Mesenchymal stem cell (in vitro differentiated cells and primary cell): ENCODE data around the gene SCYL2.

Source experiments
- DNase-seq: peaks from one replicate; pipeline ENCODE4 v3.0.0-alpha.2; 2013
- H2AFZ ChIP-seq: one replicate; pipeline ENCODE4 v1.6.1; 2013; ENCODE audit warnings: low read depth, mild to moderate bottlenecking, control low read depth, inconsistent platforms, low read length, moderate library complexity
- H2AK5ac ChIP-seq: 2 replicates; pipeline ENCODE4 v1.6.1; 2013; ENCODE audit warnings: low read length, moderate library complexity, mild to moderate bottlenecking, inconsistent platforms; ENCODE audit not compliant: severe bottlenecking
- H2BK120ac ChIP-seq: one replicate; pipeline ENCODE4 v1.6.1; 2013; ENCODE audit warnings: low read depth, mild to moderate bottlenecking, inconsistent platforms, low read length, moderate library complexity
- H2BK12ac ChIP-seq, 2 experiments: one replicate each; pipeline ENCODE4 v1.6.1; 2013; ENCODE audit warnings: inconsistent platforms in 2 of 2, low read length in 2 of 2, mild to moderate bottlenecking in 2 of 2, moderate library complexity in 2 of 2, control low read depth in 1 of 2
- H2BK15ac ChIP-seq: one replicate; pipeline ENCODE4 v1.6.1; 2013; ENCODE audit warnings: mild to moderate bottlenecking, low read depth, inconsistent platforms; ENCODE audit not compliant: poor library complexity, severe bottlenecking
- H2BK5ac ChIP-seq: 2 replicates; pipeline ENCODE4 v1.6.1; 2013; ENCODE audit warnings: low read depth, mild to moderate bottlenecking, low read length, control low read depth, inconsistent platforms; ENCODE audit not compliant: poor library complexity, severe bottlenecking
- H3K14ac ChIP-seq, 2 experiments: one replicate each; pipeline ENCODE4 v1.6.1; 2013; ENCODE audit warnings: inconsistent platforms in 2 of 2, low read length in 2 of 2, control low read depth in 1 of 2, mild to moderate bottlenecking in 1 of 2, moderate library complexity in 1 of 2
- H3K18ac ChIP-seq, 2 experiments: one replicate each; pipeline ENCODE4 v1.6.1; 2013; ENCODE audit warnings: inconsistent platforms in 2 of 2, low read length in 2 of 2, control low read depth in 1 of 2, low read depth in 1 of 2, mild to moderate bottlenecking in 1 of 2
- H3K23ac ChIP-seq, 2 experiments: one replicate each; pipeline ENCODE4 v1.6.1; 2013; ENCODE audit warnings: inconsistent platforms in 2 of 2, low read length in 2 of 2, mild to moderate bottlenecking in 2 of 2, moderate library complexity in 2 of 2, control low read depth in 1 of 2
- H3K27ac ChIP-seq: 2 replicates; pipeline ENCODE4 v1.5.1; 2013; ENCODE audit warnings: mild to moderate bottlenecking, moderate library complexity, low read length, control low read depth, inconsistent platforms; ENCODE audit not compliant: poor library complexity, severe bottlenecking
- H3K27me3 ChIP-seq, 2 experiments: 2 replicates each; pipeline versions ENCODE4 v1.6.1 to v1.7.0; 2013; ENCODE audit warnings: low read length in 2 of 2, mild to moderate bottlenecking in 2 of 2, moderate library complexity in 2 of 2, control low read depth in 1 of 2, inconsistent platforms in 1 of 2; ENCODE audit not compliant: control insufficient read depth in 1 of 2, insufficient read depth in 1 of 2
- H3K36me3 ChIP-seq, 2 experiments: 2 replicates each; pipeline versions ENCODE4 v1.6.1 to v1.7.0; 2013; ENCODE audit warnings: low read length in 2 of 2, control low read depth in 1 of 2, inconsistent platforms in 1 of 2, low read depth in 1 of 2, mild to moderate bottlenecking in 1 of 2; ENCODE audit not compliant: insufficient read depth in 2 of 2, control insufficient read depth in 1 of 2
- H3K4ac ChIP-seq, 2 experiments: one replicate each; pipeline ENCODE4 v1.6.1; 2013; ENCODE audit warnings: inconsistent platforms in 2 of 2, low read length in 2 of 2, mild to moderate bottlenecking in 2 of 2, moderate library complexity in 2 of 2, control low read depth in 1 of 2, low read depth in 1 of 2
- H3K4me1 ChIP-seq: 2 replicates; pipeline ENCODE4 v1.6.1; 2013; ENCODE audit warnings: low read depth, low read length, control low read depth; ENCODE audit not compliant: control insufficient read depth, insufficient read depth
- H3K4me2 ChIP-seq: 2 replicates; pipeline ENCODE4 v1.6.1; 2013; ENCODE audit warnings: low read length, mild to moderate bottlenecking, inconsistent platforms; ENCODE audit not compliant: poor library complexity, severe bottlenecking
- H3K4me3 ChIP-seq, 2 experiments: 2 replicates each; pipeline versions ENCODE4 v1.5.1 to v1.7.0; 2013; ENCODE audit warnings: low read length in 2 of 2, mild to moderate bottlenecking in 2 of 2, control low read depth in 1 of 2, low read depth in 1 of 2; ENCODE audit not compliant: insufficient read depth in 1 of 2
- H3K79me1 ChIP-seq: replicated peaks from 2 replicates; pipeline ENCODE4 v1.6.1; 2013; ENCODE audit warnings: mild to moderate bottlenecking, control low read depth, low read length, inconsistent platforms; ENCODE audit not compliant: poor library complexity, severe bottlenecking
- H3K9ac ChIP-seq: 2 replicates; pipeline ENCODE4 v1.7.0; 2013; ENCODE audit warnings: mild to moderate bottlenecking, low read length, moderate library complexity
- H3K9me3 ChIP-seq: 2 replicates; pipeline ENCODE4 v1.7.0; 2013; ENCODE audit warnings: mild to moderate bottlenecking, low read length; ENCODE audit not compliant: control insufficient read depth
- H4K8ac ChIP-seq: one replicate; pipeline ENCODE4 v1.6.1; 2013; ENCODE audit warnings: inconsistent platforms, mild to moderate bottlenecking, low read length, moderate library complexity
- H4K91ac ChIP-seq: one replicate; pipeline ENCODE4 v1.6.1; 2013; ENCODE audit warnings: mild to moderate bottlenecking, low read length, inconsistent platforms
- WGBS: methylation state at CpG from one replicate; pipeline ENCODE4 v1.1.7; 2013; ENCODE audit warnings: mixed read lengths; 5-methylcytosine and 5-hydroxymethylcytosine counted together

Gene SCYL2

GRCh38 chr12:100356644-100357223 is 89.8 kb downstream of the SCYL2 start, which contains the start of gene SLC17A8:
Gene SLC17A8 (plus strand): TSS chr12:100357074. CDS start chr12:100357392, 318 bp downstream.
- DNase-seq: no peak
- Histone ChIP-seq H2BK15ac (no peak within 1 kb of the TSS), H3K4me1 (no peaks in the 10 kb centered on the region), H4K91ac (no peak within 1 kb of the TSS), H2AFZ (no peak within 1 kb of the TSS), H4K8ac (no peak within 1 kb of the TSS), H3K4ac (no peak within 1 kb of the TSS), H3K23ac (no peak within 1 kb of the TSS), H3K9me3 (no peaks in the 10 kb centered on the region), H2BK120ac (no peak within 1 kb of the TSS), H2BK12ac (no peak within 1 kb of the TSS), H3K36me3 (no peaks in the 10 kb centered on the region), H3K4me3 (no peak within 1 kb of the TSS), H3K27me3 (peaks cover 22 to 43% of the 10 kb centered on the region in 2 experiments), H3K27ac (no peak within 1 kb of the TSS), H3K79me1 (no peaks in the 10 kb centered on the region), H3K14ac (no peak within 1 kb of the TSS), H3K4me2 (no peak within 1 kb of the TSS), H2AK5ac (no peak within 1 kb of the TSS), H2BK5ac (no peak within 1 kb of the TSS), H3K18ac (no peak within 1 kb of the TSS), H3K9ac (no peak within 1 kb of the TSS)
- 31% methylated on average over 13 of the region's 13 CpGs for WGBS

GRCh38 chr12:100359248-100359647 is 92.3 kb downstream of the SCYL2 start:
- Histone ChIP-seq H3K27ac (no peak overlapping the region), H3K36me3 (no peaks in the 10 kb centered on the region), H2BK15ac (no peak overlapping the region)

GRCh38 chr12:100359822-100360221 is 92.8 kb downstream of the SCYL2 start:
- no peaks in the 10 kb centered on the region for H3K79me1 ChIP-seq
- no peak overlapping the region for H2BK15ac ChIP-seq
- no peak overlapping the region for H3K4me3 ChIP-seq
- peaks cover 18 to 41% of the 10 kb centered on the region in 2 experiments for H3K27me3 ChIP-seq
- no peak overlapping the region for H2BK5ac ChIP-seq
- no peaks in the 10 kb centered on the region for H3K9me3 ChIP-seq
- WGBS: 45% methylated on average over 1 of the region's 2 CpGs
- H2BK12ac ChIP-seq: no peak overlapping the region
- no peaks in the 10 kb centered on the region for H3K36me3 ChIP-seq
- H4K91ac ChIP-seq: no peak overlapping the region
- no peak overlapping the region for H3K23ac ChIP-seq
- H3K4me2 ChIP-seq: no peak overlapping the region
- H2AFZ ChIP-seq: no peak overlapping the region
- no peak overlapping the region for H2BK120ac ChIP-seq
- no peak for DNase-seq
- no peak overlapping the region for H4K8ac ChIP-seq
- H3K14ac ChIP-seq: no peak overlapping the region
- no peak overlapping the region for H3K4ac ChIP-seq
- no peaks in the 10 kb centered on the region for H3K4me1 ChIP-seq
- H3K18ac ChIP-seq: no peak overlapping the region
- H3K27ac ChIP-seq: no peak overlapping the region
- no peak overlapping the region for H3K9ac ChIP-seq
- no peak overlapping the region for H2AK5ac ChIP-seq

More at GRCh38 chr12:100359248-100359647, 92.3 kb downstream of the SCYL2 start:
- Histone ChIP-seq H2BK12ac (no peak overlapping the region), H3K18ac (no peak overlapping the region), H3K23ac (no peak overlapping the region), H3K4me1 (no peaks in the 10 kb centered on the region), H2AK5ac (no peak overlapping the region), H3K4me2 (no peak overlapping the region), H3K14ac (no peak overlapping the region), H3K27me3 (peaks cover 18 to 44% of the 10 kb centered on the region in 2 experiments), H4K8ac (no peak overlapping the region), H2BK5ac (no peak overlapping the region), H3K9me3 (no peaks in the 10 kb centered on the region), H3K79me1 (no peaks in the 10 kb centered on the region), H2BK120ac (no peak overlapping the region), H3K4ac (no peak overlapping the region), H2AFZ (no peak overlapping the region), H4K91ac (no peak overlapping the region), H3K9ac (no peak overlapping the region), H3K4me3 (no peak overlapping the region)
- 83% methylated on average over 3 of the region's 3 CpGs for WGBS
- DNase-seq: no peak

- no peak for DNase-seq
- no peak overlapping the region for H2BK12ac ChIP-seq
- peaks cover 15 to 38% of the 10 kb centered on the region in 2 experiments for H3K27me3 ChIP-seq
- no peak overlapping the region for H3K4ac ChIP-seq
- no peaks in the 10 kb centered on the region for H3K4me1 ChIP-seq
- H3K14ac ChIP-seq: no peak overlapping the region
- H3K27ac ChIP-seq: no peak overlapping the region
- H2AK5ac ChIP-seq: no peak overlapping the region
- no peak overlapping the region for H2AFZ ChIP-seq
- H2BK5ac ChIP-seq: no peak overlapping the region
- H3K18ac ChIP-seq: no peak overlapping the region
- H2BK120ac ChIP-seq: no peak overlapping the region
- no peak overlapping the region for H2BK15ac ChIP-seq
- H3K9me3 ChIP-seq: no peaks in the 10 kb centered on the region
- H4K8ac ChIP-seq: no peak overlapping the region
- no peak overlapping the region for H3K4me2 ChIP-seq
- no peak overlapping the region for H3K23ac ChIP-seq
- no peaks in the 10 kb centered on the region for H3K36me3 ChIP-seq
- H3K79me1 ChIP-seq: no peaks in the 10 kb centered on the region
- H3K4me3 ChIP-seq: no peak overlapping the region
- H4K91ac ChIP-seq: no peak overlapping the region
- no peak overlapping the region for H3K9ac ChIP-seq
Observed at GRCh38 chr12:100360450-100360849, 93.5 kb downstream of the SCYL2 start.
